Upper lobe of right lung (tissue), 1 donor: Measurements from ENCODE around the gene CDC42. TPM values are rescaled to one million over a fixed set of nuclear protein-coding genes. Genes with fewer than 3 reads are reported as not detected.

ENCODE experiments used
- ATAC-seq: fragments of 200-7000 bp; cut with Tn5 transposase; one replicate; pipeline ENCODE4 v1.9.1; 2020; ENCODE audit warnings: mild to moderate bottlenecking, moderate library complexity
- DNase-seq: peaks from one replicate; pipeline ENCODE4 v3.0.0-alpha.2; 2020
- H3K27ac ChIP-seq: fragments of 200-600 bp; one replicate; pipeline ENCODE4 v1.8.0; 2022
- H3K27me3 ChIP-seq: fragments of 200-600 bp; one replicate; pipeline ENCODE4 v1.8.0; 2022; ENCODE audit warnings: mild to moderate bottlenecking
- H3K36me3 ChIP-seq: fragments of 200-600 bp; one replicate; pipeline ENCODE4 v1.8.0; 2022
- H3K4me1 ChIP-seq: fragments of 200-600 bp; one replicate; pipeline ENCODE4 v1.8.0; 2022
- H3K4me3 ChIP-seq: fragments of 200-600 bp; one replicate; pipeline ENCODE4 v1.8.0; 2022; ENCODE audit warnings: mild to moderate bottlenecking
- H3K9me3 ChIP-seq: fragments of 200-600 bp; one replicate; pipeline ENCODE4 v1.8.0; 2022
- CTCF ChIP-seq: fragments of 200-600 bp; IDR thresholded peaks from one replicate; pipeline ENCODE4 v1.8.0; 2022; ENCODE audit warnings: antibody characterized with exemption
- intact Hi-C: fragments of 100-400 bp; cut with DNase I; formaldehyde crosslinking; loops from one replicate; pipeline ENCODE4 v1.11.0; 2022
- total RNA-seq: library from RNA; stranded (reverse); fragmentation: NEBNext Ultra II Directional; extraction: Animal tissue kit (Norgen Biotek cat#: 25700); gene quantifications from one replicate; pipeline ENCODE4 v1.2.1, GENCODE V29; 2021
- donor health status: DM: no; HTN: yes; CAD: no; lungs with severe emphysema.

Gene CDC42
- total RNA-seq, 1 donor from 2014 or later: 234 TPM

- intact Hi-C loops: no loop called here
- no peak overlapping the region for H3K4me3 ChIP-seq
- ATAC-seq: no peak
- no peak overlapping the region for H3K27ac ChIP-seq
- peaks cover 87% of the 10 kb centered on the region for H3K4me1 ChIP-seq
- no peak for DNase-seq
- no peaks in the 10 kb centered on the region for H3K27me3 ChIP-seq
- peaks cover 14% of the 10 kb centered on the region for H3K36me3 ChIP-seq
- no peak for TF ChIP-seq CTCF
- no peaks in the 10 kb centered on the region for H3K9me3 ChIP-seq
Measured at GRCh38 chr1:22064751-22065402, 12.4 kb downstream of the CDC42 start.

GRCh38 chr1:22071511-22071910 is 19.0 kb downstream of the CDC42 start:
- Histone ChIP-seq H3K27ac (no peak overlapping the region), H3K9me3 (no peaks in the 10 kb centered on the region), H3K4me1 (peaks cover 80% of the 10 kb centered on the region), H3K27me3 (no peaks in the 10 kb centered on the region), H3K4me3 (no peak overlapping the region), H3K36me3 (peaks cover 10% of the 10 kb centered on the region)
- ATAC-seq: no peak
- TF ChIP-seq CTCF: no peak
- DNase-seq: no peak
- intact Hi-C loops: no loop called here

GRCh38 chr1:22074803-22075202 is 22.3 kb downstream of the CDC42 start:
- H3K4me3 ChIP-seq: no peak overlapping the region
- intact Hi-C loops: no loop called here
- ATAC-seq: no peak

GRCh38 chr1:22075718-22076117 is 23.2 kb downstream of the CDC42 start:
- peaks cover 37% of the 10 kb centered on the region for H3K36me3 ChIP-seq
- no peak for TF ChIP-seq CTCF
- H3K9me3 ChIP-seq: no peaks in the 10 kb centered on the region
- ATAC-seq (peak; percentile 70), DNase-seq (no peak)
- H3K4me3 ChIP-seq: no peak overlapping the region
- no peaks in the 10 kb centered on the region for H3K27me3 ChIP-seq
- H3K27ac ChIP-seq: peak overlapping the region; percentile 26
- intact Hi-C loops: no loop called here
- H3K4me1 ChIP-seq: peaks cover 87% of the 10 kb centered on the region

More at GRCh38 chr1:22074803-22075202, 22.3 kb downstream of the CDC42 start:
- Histone ChIP-seq H3K9me3 (no peaks in the 10 kb centered on the region), H3K36me3 (peaks cover 29% of the 10 kb centered on the region), H3K4me1 (peaks cover 84% of the 10 kb centered on the region), H3K27me3 (no peaks in the 10 kb centered on the region), H3K27ac (no peak overlapping the region)
- TF ChIP-seq CTCF: no peak
- DNase-seq: no peak

GRCh38 chr1:22076346-22076745 is 23.8 kb downstream of the CDC42 start:
- ATAC-seq: no peak
- H3K27ac ChIP-seq: no peak overlapping the region
- peaks cover 43% of the 10 kb centered on the region for H3K36me3 ChIP-seq
- intact Hi-C loops: no loop called here
- no peak overlapping the region for H3K4me3 ChIP-seq
- DNase-seq: no peak
- peaks cover 93% of the 10 kb centered on the region for H3K4me1 ChIP-seq
- no peaks in the 10 kb centered on the region for H3K27me3 ChIP-seq
- no peaks in the 10 kb centered on the region for H3K9me3 ChIP-seq
- TF ChIP-seq CTCF: no peak

- DNase-seq (no peak), ATAC-seq (no peak)
- H3K4me3 ChIP-seq: no peak overlapping the region
- peaks cover 57% of the 10 kb centered on the region for H3K36me3 ChIP-seq
- H3K27ac ChIP-seq: no peak overlapping the region
- H3K9me3 ChIP-seq: no peaks in the 10 kb centered on the region
- no peaks in the 10 kb centered on the region for H3K27me3 ChIP-seq
- H3K4me1 ChIP-seq: peaks cover 86% of the 10 kb centered on the region
- intact Hi-C loops: no loop called here
- no peak for TF ChIP-seq CTCF
Measured at GRCh38 chr1:22077728-22078127, 25.2 kb downstream of the CDC42 start.
